HL-60/S4 (cell line): ENCODE measurements around the gene FXYD4.
"Not testable (repeated sequence)": the region's sequence is repeated elsewhere in the genome, so short reads cannot be mapped to it uniquely, and the experiment has no call there.

ENCODE experiments used
- in situ Hi-C: fragments of 300-500 bp; cut with MboI; formaldehyde crosslinking; loops from 2 replicates; pipeline ENCODE4 v1.14.3; 2022; ENCODE audit warnings: low sequenced_read_pairs

Gene FXYD4, protein sequence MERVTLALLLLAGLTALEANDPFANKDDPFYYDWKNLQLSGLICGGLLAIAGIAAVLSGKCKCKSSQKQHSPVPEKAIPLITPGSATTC

DNA sequence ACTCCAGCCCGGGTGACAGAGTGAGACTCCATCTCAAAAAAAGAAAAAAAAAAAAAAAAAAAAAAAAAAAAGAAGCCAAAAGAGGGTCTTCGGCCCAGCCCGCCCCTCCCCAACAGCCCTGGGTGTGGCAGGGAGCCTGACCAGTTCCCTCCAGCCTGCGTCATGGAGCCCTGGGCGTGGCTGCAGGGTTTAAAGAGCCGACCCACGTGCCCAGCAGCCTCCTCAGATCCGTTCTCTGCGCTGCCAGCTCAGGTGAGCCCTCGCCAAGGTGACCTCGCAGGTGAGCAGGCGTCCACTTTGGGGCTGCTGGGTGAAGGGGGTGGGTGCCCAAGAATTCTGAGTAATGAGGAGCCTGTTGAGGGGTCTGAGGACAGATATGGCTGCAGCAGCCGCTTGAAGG, at the start of gene FXYD4:
Gene FXYD4 (plus strand): TSS at position 219 of the 400 bp plus-strand sequence. CDS start 2,111 bp downstream, outside the sequence.
- in situ Hi-C loops: no loop called here

- in situ Hi-C loops: no loop called here
Measured at GRCh38 chr10:43322331-43322730, 49.1 kb upstream of the FXYD4 start.

DNA sequence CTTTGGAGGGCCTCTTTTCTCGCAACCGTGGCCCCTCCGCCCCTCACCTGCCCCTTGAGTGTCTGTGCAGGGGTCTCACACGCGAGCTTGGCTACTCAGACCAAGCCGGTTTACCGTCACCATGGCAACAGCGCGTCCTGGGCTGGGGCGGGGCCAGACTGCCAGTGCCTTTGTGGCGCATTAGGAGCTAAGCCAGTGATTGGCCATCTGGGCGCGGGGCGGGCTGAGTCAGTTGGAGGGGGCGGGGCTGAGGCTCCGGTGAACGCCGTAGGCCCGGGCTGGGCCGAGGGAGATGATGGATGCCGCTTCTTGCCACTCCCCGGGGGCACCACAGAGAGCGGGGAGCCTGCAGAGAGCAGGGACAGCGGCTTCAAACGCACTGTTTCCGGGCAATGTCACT, 48.7 kb upstream of the FXYD4 start:
- in situ Hi-C loops: no loop called here

GRCh38 chr10:43323245-43323644, 48.2 kb upstream of the FXYD4 start:
- in situ Hi-C loops: no loop called here

GRCh38 chr10:43324876-43325275, 46.6 kb upstream of the FXYD4 start:
- in situ Hi-C loops: no loop called here

- in situ Hi-C loops: no loop called here
Measured at GRCh38 chr10:43327171-43327570, 44.3 kb upstream of the FXYD4 start.

GRCh38 chr10:43327986-43328385, 43.5 kb upstream of the FXYD4 start:
- in situ Hi-C loops: no loop called here

DNA sequence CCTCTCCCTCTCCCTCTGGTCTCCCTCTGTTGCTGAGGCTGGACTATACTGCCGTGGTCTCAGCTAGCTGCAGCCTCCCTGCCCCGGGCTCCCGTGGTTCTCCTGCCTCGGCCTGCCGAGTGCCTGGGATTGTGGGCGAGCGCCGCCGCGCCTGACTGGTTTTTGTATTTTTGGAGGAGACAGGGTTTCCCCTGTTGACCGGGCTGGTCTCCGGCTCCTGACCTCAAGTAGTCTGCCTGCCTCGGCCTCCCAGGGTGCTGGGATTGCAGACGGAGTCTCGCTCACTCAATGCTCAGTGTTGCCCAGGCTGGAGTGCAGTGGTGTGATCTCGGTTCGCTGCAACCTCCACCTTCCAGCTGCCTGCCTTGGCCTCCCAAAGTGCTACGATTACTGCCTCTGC, 42.6 kb upstream of the FXYD4 start:
- in situ Hi-C loops: not testable (repeated sequence)

DNA sequence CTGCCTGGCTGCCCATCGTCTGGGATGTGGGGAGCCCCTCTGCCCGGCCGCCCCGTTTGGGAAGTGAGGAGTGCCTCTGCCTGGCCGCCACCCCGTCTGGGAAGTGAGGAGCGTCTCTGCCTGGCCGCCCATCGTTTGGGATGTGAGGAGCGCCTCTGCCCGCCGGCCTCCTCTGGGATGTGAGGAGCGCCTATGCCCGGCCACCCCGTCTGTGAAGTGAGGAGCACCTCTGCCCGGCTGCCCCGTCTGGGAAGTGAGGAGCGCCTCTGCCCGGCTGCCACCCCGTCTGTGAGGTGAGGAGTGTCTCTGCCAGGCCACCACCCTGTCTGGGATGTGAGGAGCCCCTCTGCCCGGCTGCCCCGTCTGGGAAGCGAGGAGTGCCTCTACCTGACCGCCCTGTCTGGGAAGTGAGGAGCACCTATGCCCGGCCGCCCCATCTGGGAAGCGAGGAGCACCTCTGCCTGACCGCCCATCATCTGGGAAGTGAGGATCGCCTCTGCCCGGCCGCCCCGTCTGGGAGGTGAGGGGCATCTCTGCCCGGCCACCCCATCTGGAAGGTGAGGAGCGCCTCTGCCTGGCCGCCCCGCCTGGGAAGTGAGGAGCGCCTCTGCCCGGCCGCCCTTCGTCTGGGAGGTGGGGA, 42.1 kb upstream of the FXYD4 start:
- in situ Hi-C loops: not testable (repeated sequence)

DNA sequence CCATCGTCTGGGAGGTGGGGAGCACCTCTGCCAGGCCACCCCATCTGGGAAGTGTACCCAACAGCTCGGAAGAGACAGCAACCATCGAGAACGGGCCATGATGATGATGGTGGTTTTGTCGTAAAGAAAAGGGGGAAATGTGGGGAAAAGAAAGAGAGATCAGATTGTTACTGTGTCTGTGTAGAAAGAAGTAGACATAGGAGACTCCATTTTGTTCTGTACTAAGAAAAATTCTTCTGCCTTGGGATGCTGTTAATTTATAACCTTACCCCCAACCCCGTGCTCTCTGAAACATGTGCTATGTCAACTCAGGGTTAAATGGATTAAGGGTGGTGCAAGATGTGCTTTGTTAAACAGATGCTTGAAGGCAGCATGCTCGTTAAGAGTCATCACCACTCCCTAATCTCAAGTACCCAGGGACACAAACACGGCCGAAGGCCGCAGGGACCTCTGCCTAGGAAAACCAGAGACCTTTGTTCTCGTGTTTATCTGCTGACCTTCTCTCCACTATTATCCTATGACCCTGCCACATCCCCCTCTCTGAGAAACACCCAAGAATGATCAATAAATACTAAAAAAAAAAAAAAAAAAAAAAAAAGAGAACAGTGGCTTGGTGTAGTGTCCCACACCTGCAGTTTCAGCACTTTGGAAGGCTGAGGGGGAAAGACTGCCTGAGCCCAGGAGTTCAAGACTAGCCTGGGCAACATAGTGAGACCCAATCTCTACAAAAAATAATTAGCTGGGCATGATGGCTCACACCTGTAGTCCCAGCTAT, 41.2 kb upstream of the FXYD4 start:
- in situ Hi-C loops: not testable (repeated sequence)

DNA sequence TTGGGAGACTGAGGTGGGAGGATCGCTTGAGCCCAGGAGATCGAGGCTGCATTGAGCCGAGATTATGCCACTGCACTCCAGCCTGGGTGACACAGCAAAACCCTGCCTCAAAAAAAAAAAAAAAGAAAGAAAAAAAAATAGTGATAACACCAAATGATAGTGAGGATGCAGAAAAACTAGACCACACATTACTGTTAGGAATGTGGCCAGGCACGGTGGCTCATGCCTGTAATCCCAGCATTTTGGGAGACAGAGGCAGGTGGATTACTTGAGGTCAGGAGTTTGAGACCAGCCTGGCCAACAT, 40.7 kb upstream of the FXYD4 start:
- in situ Hi-C loops: not testable (repeated sequence)

- in situ Hi-C loops: no loop called here
Measured at GRCh38 chr10:43333653-43334052, 37.8 kb upstream of the FXYD4 start.

- in situ Hi-C loops: no loop called here
Measured at GRCh38 chr10:43336061-43336460, 35.4 kb upstream of the FXYD4 start.

- in situ Hi-C loops: no loop called here
Measured at GRCh38 chr10:43336641-43337318, 34.7 kb upstream of the FXYD4 start.

- in situ Hi-C loops: not testable (repeated sequence)
Measured at GRCh38 chr10:43337536-43337935, 33.9 kb upstream of the FXYD4 start.

DNA sequence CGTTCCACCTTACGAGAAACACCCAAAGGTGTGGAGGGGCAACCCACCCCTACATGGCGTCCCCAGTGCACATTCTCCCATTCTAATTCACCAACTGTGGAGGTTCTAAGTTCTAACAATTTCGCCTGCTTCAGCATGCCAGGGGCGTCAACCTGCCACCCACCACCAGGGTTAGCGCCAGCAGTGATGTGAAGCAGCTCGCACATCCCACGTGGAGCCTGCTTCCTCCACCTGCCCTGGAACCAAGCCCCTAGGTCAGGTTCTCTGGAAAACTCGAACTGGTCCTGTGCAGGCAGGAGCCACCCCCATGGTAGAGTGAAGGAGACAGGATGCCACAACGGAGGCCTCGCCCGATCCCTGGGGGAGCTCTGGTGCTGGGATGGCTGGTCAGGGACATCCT, 33.3 kb upstream of the FXYD4 start:
- in situ Hi-C loops: no loop called here

DNA sequence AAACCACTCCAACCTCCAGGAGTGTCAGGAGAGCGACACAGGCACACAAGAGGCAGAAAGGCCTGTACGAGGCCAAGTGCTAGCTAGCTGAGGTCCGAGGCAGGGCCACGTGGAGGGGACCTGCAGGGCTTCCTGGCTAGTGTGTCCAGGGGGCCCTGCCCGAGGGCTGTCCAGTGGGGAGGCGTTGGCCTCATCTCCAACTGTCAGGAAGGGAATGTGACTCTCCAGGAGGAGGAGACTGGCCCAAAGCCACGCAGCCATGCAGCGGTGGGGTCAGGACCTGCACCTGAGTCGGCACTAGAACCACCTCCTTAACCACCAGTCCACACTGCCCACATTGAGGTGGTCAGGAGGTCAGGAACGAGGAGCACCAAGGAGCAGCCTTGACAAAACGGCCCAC, 32.3 kb upstream of the FXYD4 start:
- in situ Hi-C loops: no loop called here

GRCh38 chr10:43340101-43340500, 31.3 kb upstream of the FXYD4 start:
- in situ Hi-C loops: loop anchor here (10.0 kb wide), 1 partner anchor 135 kb away; no protein-coding TSS in a partner anchor

- in situ Hi-C loops: loop anchor here (10.0 kb wide), 1 partner anchor 136 kb away; no protein-coding TSS in a partner anchor
Measured at GRCh38 chr10:43340619-43341018, 30.8 kb upstream of the FXYD4 start.

GRCh38 chr10:43341450-43341849, 30.0 kb upstream of the FXYD4 start:
- in situ Hi-C loops: loop anchor here (10.0 kb wide), 1 partner anchor 137 kb away; no protein-coding TSS in a partner anchor

GRCh38 chr10:43342279-43343125, 28.9 kb upstream of the FXYD4 start:
- in situ Hi-C loops: loop anchor here (10.0 kb wide), 1 partner anchor 138 kb away; no protein-coding TSS in a partner anchor
